ENCODE measurements around the gene MTREX. TPM values are rescaled to one million over a fixed set of nuclear protein-coding genes. Genes with fewer than 3 reads are reported as not detected.

MTREX gene
- total and polyA plus RNA-seq, 2 of the 8 experiments (the other 6 are each of a cell fraction or from before 2014, with no cell fraction given): 16.0 to 130 TPM

- TF ChIP-seq PHF8 (conservative IDR thresholded peaks at IDR 0.05; ENCODE audit: low read depth, low read length): no peak
- TF ChIP-seq TAF7 (optimal IDR thresholded peaks at IDR 0.05; ENCODE audit: borderline replicate concordance, low read depth, low read length): no peak
- TF ChIP-seq SRF (IDR thresholded peaks at IDR 0.05; ENCODE audit: low read depth, low read length): no peak
- no peak for TF ChIP-seq USF2 (IDR thresholded peaks at IDR 0.05; ENCODE audit: low read length)
Observed at GRCh38 chr5:55409775-55410174, 102.0 kb downstream of the MTREX start (continued).
